WTC11 (cell line): ENCODE results near the gene KCNMA1. TPM values are rescaled to one million over a fixed set of nuclear protein-coding genes. Genes with fewer than 3 reads are reported as not detected.

Experiments used
- ATAC-seq: fragments of 200-7000 bp; cut with Tn5 transposase; 2 replicates; pipeline ENCODE4 v1.10.0; 2021; ENCODE audit warnings: mild to moderate bottlenecking, moderate library complexity
- CTCF ChIA-PET: fragments of 300-600 bp; sonication (Branson Sonifier 250); formaldehyde crosslinking; loops from one replicate; lab custom pipeline; 2021; ENCODE audit warnings: antibody characterized with exemption; lab: Charles Lee
- POLR2A ChIA-PET: fragments of 350-600 bp; sonication (Branson Sonifier 250); formaldehyde crosslinking; loops from one replicate; lab custom pipeline; 2021; ENCODE audit warnings: antibody characterized with exemption; lab: Charles Lee
- DNase-seq: peaks from one replicate; pipeline ENCODE4 v3.0.0; 2021; ENCODE audit warnings: low spot score
- H3K27ac Mint-ChIP-seq: 2 replicates; pipeline ENCODE4 v1.8.0; 2021; ENCODE audit warnings: mixed read lengths
- H3K27me3 Mint-ChIP-seq: 2 replicates; pipeline ENCODE4 v1.8.0; 2021; ENCODE audit warnings: low read depth, mild to moderate bottlenecking, moderate library complexity, mixed read lengths
- H3K36me3 Mint-ChIP-seq: 2 replicates; pipeline ENCODE4 v1.8.0; 2021; ENCODE audit warnings: mixed read lengths
- H3K4me1 Mint-ChIP-seq: 2 replicates; pipeline ENCODE4 v1.8.0; 2022; ENCODE audit warnings: mixed read lengths
- H3K4me3 Mint-ChIP-seq: 2 replicates; pipeline ENCODE4 v1.8.0; 2021; ENCODE audit warnings: mild to moderate bottlenecking, moderate library complexity, mixed read lengths
- H3K9me3 Mint-ChIP-seq: 2 replicates; pipeline ENCODE4 v1.8.0; 2021; ENCODE audit warnings: mixed read lengths
- AR ChIP-seq: fragments of 250-450 bp; sonication (Bioruptor Pico); IDR thresholded peaks from 2 replicates; pipeline ENCODE4 v1.9.0; 2021; ENCODE audit warnings: mild to moderate bottlenecking
- ELF4 ChIP-seq: sonication (generic); formaldehyde crosslinking; IDR thresholded peaks from 2 replicates; pipeline ENCODE4 v1.8.1; 2022; ENCODE audit warnings: low read depth, mild to moderate bottlenecking, moderate library complexity, missing genetic modification reagents
- ESRRA ChIP-seq: sonication (generic); formaldehyde crosslinking; IDR thresholded peaks from 2 replicates; pipeline ENCODE4 v1.8.1; 2022; ENCODE audit warnings: mild to moderate bottlenecking, missing genetic modification reagents, borderline replicate concordance
- FOXK1 ChIP-seq: sonication (generic); formaldehyde crosslinking; IDR thresholded peaks from 2 replicates; pipeline ENCODE4 v1.8.0; 2022; ENCODE audit warnings: mild to moderate bottlenecking, moderate library complexity, missing genetic modification reagents
- FOXP1 ChIP-seq: sonication (generic); formaldehyde crosslinking; IDR thresholded peaks from 2 replicates; pipeline ENCODE4 v1.8.0; 2022; ENCODE audit warnings: missing genetic modification reagents, mild to moderate bottlenecking, moderate library complexity, borderline replicate concordance
- HMGXB4 ChIP-seq: sonication (generic); formaldehyde crosslinking; IDR thresholded peaks from 2 replicates; pipeline ENCODE4 v1.8.1; 2023; ENCODE audit warnings: mild to moderate bottlenecking, moderate library complexity, missing genetic modification reagents
- NFATC4 ChIP-seq: fragments of 250-450 bp; sonication (Bioruptor Pico); IDR thresholded peaks from 2 replicates; pipeline ENCODE4 v1.9.0; 2021; ENCODE audit warnings: mild to moderate bottlenecking
- NFE2L1 ChIP-seq: sonication (generic); formaldehyde crosslinking; IDR thresholded peaks from 2 replicates; pipeline ENCODE4 v1.8.1; 2023; ENCODE audit warnings: missing genetic modification reagents
- SMAD3 ChIP-seq: sonication (generic); formaldehyde crosslinking; IDR thresholded peaks from 2 replicates; pipeline ENCODE4 v1.8.0; 2022; ENCODE audit warnings: missing genetic modification reagents, mild to moderate bottlenecking, borderline replicate concordance
- TP53 ChIP-seq: sonication (generic); formaldehyde crosslinking; IDR thresholded peaks from 2 replicates; pipeline ENCODE4 v1.8.1; 2023; ENCODE audit warnings: mild to moderate bottlenecking, missing genetic modification reagents
- ZBTB21 ChIP-seq: sonication (generic); formaldehyde crosslinking; IDR thresholded peaks from 2 replicates; pipeline ENCODE4 v1.8.1; 2023; ENCODE audit warnings: mild to moderate bottlenecking, missing genetic modification reagents, borderline replicate concordance
- ZNF138 ChIP-seq: sonication (generic); formaldehyde crosslinking; conservative IDR thresholded peaks from 2 replicates; pipeline ENCODE4 v1.8.1; 2022; ENCODE audit warnings: mild to moderate bottlenecking, moderate library complexity, missing genetic modification reagents
- ZNF263 ChIP-seq: sonication (generic); formaldehyde crosslinking; IDR thresholded peaks from 2 replicates; pipeline ENCODE4 v1.8.1; 2022; ENCODE audit warnings: low read depth, mild to moderate bottlenecking, moderate library complexity, missing genetic modification reagents
- total RNA-seq: library from RNA; stranded (reverse); gene quantifications from 3 replicates; pipeline ENCODE4 v1.2.3, GENCODE V29; 2021
- TF ChIP-seq, protein P1 (sequence below): sonication (generic); formaldehyde crosslinking; conservative IDR thresholded peaks from 2 replicates; pipeline ENCODE4 v1.8.1; 2023; ENCODE audit warnings: mild to moderate bottlenecking, low read depth, missing genetic modification reagents, moderate library complexity
- TF ChIP-seq, protein P2 (sequence below): sonication (generic); formaldehyde crosslinking; conservative IDR thresholded peaks from 2 replicates; pipeline ENCODE4 v1.8.1; 2022; ENCODE audit warnings: mild to moderate bottlenecking, missing genetic modification reagents
- TF ChIP-seq, protein P3 (sequence below): sonication (generic); formaldehyde crosslinking; IDR thresholded peaks from 2 replicates; pipeline ENCODE4 v1.8.1; 2022; ENCODE audit warnings: missing genetic modification reagents, borderline replicate concordance
- TF ChIP-seq, protein P4 (sequence below): sonication (generic); formaldehyde crosslinking; IDR thresholded peaks from 2 replicates; pipeline ENCODE4 v1.8.1; 2022; ENCODE audit warnings: mild to moderate bottlenecking, moderate library complexity, missing genetic modification reagents
- TF ChIP-seq, protein P5 (sequence below): sonication (generic); formaldehyde crosslinking; IDR thresholded peaks from 2 replicates; pipeline ENCODE4 v1.8.1; 2022; ENCODE audit warnings: mild to moderate bottlenecking, missing genetic modification reagents, moderate library complexity, borderline replicate concordance

Gene KCNMA1
- total RNA-seq, 1 experiment from 2014 or later = 7.3 TPM

- Mint-ChIP-seq H3K27ac (no peak overlapping the region), H3K36me3 (no peaks in the 10 kb centered on the region), H3K4me3 (no peak overlapping the region), H3K9me3 (no peaks in the 10 kb centered on the region), H3K4me1 (peaks cover 9% of the 10 kb centered on the region; the same call in 1 of the 2 replicates), H3K27me3 (no peaks in the 10 kb centered on the region)
- TF ChIP-seq HMGXB4 (CRISPR knock-in tag) (no peak), FOXP1 (no peak), ELF4 (CRISPR knock-in tag) (no peak), TP53 (no peak), NFE2L1 (no peak), ZBTB21 (CRISPR knock-in tag) (no peak), FOXK1 (CRISPR knock-in tag) (no peak), NFATC4 (CRISPR knock-in tag) (no peak), SMAD3 (CRISPR knock-in tag) (no peak), ZNF138 (CRISPR knock-in tag) (no peak), ESRRA (no peak), AR (CRISPR knock-in tag) (no peak), ZNF263 (CRISPR knock-in tag) (no peak)
- TF ChIP-seq, protein P1, sequence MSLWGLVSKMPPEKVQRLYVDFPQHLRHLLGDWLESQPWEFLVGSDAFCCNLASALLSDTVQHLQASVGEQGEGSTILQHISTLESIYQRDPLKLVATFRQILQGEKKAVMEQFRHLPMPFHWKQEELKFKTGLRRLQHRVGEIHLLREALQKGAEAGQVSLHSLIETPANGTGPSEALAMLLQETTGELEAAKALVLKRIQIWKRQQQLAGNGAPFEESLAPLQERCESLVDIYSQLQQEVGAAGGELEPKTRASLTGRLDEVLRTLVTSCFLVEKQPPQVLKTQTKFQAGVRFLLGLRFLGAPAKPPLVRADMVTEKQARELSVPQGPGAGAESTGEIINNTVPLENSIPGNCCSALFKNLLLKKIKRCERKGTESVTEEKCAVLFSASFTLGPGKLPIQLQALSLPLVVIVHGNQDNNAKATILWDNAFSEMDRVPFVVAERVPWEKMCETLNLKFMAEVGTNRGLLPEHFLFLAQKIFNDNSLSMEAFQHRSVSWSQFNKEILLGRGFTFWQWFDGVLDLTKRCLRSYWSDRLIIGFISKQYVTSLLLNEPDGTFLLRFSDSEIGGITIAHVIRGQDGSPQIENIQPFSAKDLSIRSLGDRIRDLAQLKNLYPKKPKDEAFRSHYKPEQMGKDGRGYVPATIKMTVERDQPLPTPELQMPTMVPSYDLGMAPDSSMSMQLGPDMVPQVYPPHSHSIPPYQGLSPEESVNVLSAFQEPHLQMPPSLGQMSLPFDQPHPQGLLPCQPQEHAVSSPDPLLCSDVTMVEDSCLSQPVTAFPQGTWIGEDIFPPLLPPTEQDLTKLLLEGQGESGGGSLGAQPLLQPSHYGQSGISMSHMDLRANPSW (CRISPR knock-in tag) = no peak
- TF ChIP-seq, protein P2, sequence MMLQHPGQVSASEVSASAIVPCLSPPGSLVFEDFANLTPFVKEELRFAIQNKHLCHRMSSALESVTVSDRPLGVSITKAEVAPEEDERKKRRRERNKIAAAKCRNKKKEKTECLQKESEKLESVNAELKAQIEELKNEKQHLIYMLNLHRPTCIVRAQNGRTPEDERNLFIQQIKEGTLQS (CRISPR knock-in tag) = no peak
- TF ChIP-seq, protein P3, sequence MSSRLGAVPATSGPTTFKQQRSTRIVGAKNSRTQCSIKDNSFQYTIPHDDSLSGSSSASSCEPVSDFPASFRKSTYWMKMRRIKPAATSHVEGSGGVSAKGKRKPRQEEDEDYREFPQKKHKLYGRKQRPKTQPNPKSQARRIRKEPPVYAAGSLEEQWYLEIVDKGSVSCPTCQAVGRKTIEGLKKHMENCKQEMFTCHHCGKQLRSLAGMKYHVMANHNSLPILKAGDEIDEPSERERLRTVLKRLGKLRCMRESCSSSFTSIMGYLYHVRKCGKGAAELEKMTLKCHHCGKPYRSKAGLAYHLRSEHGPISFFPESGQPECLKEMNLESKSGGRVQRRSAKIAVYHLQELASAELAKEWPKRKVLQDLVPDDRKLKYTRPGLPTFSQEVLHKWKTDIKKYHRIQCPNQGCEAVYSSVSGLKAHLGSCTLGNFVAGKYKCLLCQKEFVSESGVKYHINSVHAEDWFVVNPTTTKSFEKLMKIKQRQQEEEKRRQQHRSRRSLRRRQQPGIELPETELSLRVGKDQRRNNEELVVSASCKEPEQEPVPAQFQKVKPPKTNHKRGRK (CRISPR knock-in tag) = no peak
- TF ChIP-seq, protein P4, sequence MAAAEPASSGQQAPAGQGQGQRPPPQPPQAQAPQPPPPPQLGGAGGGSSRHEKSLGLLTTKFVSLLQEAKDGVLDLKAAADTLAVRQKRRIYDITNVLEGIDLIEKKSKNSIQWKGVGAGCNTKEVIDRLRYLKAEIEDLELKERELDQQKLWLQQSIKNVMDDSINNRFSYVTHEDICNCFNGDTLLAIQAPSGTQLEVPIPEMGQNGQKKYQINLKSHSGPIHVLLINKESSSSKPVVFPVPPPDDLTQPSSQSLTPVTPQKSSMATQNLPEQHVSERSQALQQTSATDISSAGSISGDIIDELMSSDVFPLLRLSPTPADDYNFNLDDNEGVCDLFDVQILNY (CRISPR knock-in tag) = no peak
- TF ChIP-seq, protein P5, sequence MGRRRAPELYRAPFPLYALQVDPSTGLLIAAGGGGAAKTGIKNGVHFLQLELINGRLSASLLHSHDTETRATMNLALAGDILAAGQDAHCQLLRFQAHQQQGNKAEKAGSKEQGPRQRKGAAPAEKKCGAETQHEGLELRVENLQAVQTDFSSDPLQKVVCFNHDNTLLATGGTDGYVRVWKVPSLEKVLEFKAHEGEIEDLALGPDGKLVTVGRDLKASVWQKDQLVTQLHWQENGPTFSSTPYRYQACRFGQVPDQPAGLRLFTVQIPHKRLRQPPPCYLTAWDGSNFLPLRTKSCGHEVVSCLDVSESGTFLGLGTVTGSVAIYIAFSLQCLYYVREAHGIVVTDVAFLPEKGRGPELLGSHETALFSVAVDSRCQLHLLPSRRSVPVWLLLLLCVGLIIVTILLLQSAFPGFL (CRISPR knock-in tag) = no peak
- DNase-seq = no peak
- ATAC-seq = no peak
- ChIA-PET CTCF (interaction anchor here (1.0 to 1.3 kb wide), 2 partner anchors 8 to 14 kb away, joined by 3 to 4 read pairs; no protein-coding TSS in a partner anchor), POLR2A (no interaction called here)
Measured at GRCh38 chr10:77420947-77421523, 216.6 kb downstream of the KCNMA1 start.
